GM13976 (cell line): Measurements from ENCODE around the gene LSM3.

Experiments used
- DNase-seq: peaks from one replicate; pipeline ENCODE4 v3.0.0; 2012; ENCODE audit warnings: low spot score
- in situ Hi-C: fragments of 300-500 bp; cut with MboI; formaldehyde crosslinking; loops from one replicate; pipeline ENCODE4 v1.12.0; 2022; ENCODE audit warnings: low sequenced_read_pairs, mixed read lengths, inconsistent platforms; ENCODE audit not compliant: unreplicated experiment
- TF ChIP-seq, protein P1 (sequence below): IDR thresholded peaks from 2 replicates; pipeline ENCODE4 v1.5.1; 2012; ENCODE audit warnings: borderline replicate concordance, mild to moderate bottlenecking; ENCODE audit not compliant: insufficient read depth; ENCODE audit errors: extremely low read depth, missing control alignments, control extremely low read depth

The LSM3 gene

DNA sequence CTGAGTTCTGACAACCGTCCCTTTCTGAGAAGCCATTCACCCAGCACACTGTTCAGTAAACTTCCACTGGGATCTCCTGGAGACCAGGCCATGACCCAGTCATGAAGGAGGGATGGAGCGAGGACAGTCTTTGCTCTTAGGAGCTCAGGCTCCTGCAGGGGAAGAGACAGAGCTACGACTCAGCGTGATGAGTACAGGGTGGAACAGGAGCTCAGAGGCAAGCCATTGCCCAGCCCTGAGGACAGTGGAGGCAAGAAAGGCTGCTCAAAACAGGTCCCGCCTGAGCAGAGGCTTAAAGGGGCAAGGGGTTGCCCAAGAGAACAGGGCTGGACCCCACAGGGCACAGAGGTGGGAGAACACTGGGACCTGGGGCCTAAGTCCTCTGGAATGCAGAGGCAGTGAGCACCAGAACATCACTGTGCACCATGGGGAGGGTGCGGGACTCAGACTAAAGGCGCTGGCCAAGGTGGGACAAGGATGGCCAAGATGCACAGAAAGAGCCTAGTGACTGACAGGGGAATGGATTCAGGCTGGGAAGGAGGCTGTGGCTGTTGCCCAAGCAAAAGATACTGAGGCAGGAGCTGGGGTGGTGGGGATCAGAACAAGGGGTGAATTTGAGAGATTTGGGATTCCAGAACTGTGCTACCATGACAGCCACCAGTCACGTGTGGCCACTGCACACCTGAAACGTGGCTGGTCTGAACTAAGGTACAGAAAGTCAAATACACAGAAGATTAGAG is 28.0 kb upstream of the LSM3 start:
- DNase-seq = no peak
- TF ChIP-seq, protein P1, sequence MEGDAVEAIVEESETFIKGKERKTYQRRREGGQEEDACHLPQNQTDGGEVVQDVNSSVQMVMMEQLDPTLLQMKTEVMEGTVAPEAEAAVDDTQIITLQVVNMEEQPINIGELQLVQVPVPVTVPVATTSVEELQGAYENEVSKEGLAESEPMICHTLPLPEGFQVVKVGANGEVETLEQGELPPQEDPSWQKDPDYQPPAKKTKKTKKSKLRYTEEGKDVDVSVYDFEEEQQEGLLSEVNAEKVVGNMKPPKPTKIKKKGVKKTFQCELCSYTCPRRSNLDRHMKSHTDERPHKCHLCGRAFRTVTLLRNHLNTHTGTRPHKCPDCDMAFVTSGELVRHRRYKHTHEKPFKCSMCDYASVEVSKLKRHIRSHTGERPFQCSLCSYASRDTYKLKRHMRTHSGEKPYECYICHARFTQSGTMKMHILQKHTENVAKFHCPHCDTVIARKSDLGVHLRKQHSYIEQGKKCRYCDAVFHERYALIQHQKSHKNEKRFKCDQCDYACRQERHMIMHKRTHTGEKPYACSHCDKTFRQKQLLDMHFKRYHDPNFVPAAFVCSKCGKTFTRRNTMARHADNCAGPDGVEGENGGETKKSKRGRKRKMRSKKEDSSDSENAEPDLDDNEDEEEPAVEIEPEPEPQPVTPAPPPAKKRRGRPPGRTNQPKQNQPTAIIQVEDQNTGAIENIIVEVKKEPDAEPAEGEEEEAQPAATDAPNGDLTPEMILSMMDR = no peak
- in situ Hi-C loops = no loop called here

DNA sequence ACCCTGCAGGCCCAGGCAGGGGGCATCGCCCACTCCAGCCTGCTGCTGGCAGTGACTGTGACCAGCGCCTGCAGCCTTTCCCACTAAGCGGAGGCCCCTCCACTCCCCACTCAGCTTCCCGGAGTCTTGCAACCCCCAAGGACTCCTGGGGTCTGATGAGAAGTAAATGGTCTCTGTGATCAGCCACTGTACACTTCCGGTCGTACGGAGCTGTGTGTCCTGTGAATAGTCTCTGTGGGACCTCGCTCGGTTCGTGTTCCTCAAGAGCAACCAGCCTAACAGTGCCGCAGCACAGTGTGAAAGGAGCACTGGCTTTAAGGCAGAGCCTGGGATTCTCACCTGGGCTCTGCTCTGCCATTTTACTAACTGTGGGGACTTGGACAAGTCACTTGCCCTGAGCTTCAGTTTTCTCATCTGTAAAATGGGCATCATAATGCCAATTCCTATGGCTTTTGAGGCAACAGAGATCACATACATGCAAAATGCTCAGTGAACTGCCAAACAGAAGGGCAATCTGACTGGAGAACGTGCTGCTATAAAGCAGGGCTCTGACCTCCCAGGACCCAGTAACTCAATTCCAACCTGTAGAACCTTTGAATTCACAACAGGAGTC is 27.0 kb upstream of the LSM3 start:
- TF ChIP-seq, protein P1 = no peak
- in situ Hi-C loops = no loop called here
- DNase-seq = no peak

DNA sequence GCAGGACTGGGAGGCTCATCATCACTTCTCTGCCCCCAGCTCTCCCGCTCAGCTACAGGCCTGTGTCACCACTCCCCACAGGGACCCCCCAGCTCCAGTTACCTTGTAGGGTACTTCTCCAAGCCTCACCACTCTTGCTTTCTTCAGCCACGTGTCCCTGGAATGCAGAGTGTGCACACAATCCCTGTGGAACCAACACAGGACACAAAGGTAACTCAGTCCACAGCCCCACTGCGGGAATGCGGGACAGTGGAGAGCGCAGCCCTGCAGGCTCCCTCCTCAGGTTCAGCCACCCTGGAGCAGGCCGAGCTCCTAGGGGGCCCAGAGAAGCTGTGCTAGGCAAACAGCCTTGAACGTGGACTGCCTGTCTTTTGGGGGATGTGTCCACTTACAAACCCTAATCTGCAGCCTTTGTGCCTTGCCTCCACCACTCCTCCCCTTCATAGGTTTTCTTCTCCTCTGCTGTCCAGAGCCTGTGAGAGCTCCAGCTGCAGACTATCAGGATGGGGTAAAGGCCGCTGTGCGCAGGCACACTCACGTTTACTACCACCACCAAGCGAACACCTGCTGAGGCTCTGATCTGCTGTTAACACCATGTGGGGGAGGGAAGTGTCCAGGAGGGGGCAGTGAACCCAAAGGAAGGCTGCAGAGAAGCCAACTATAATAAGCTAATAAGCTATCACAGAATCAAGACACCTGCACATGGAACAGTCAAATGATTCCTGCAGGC is 26.2 kb upstream of the LSM3 start:
- in situ Hi-C loops = no loop called here
- TF ChIP-seq, protein P1 = no peak

DNA sequence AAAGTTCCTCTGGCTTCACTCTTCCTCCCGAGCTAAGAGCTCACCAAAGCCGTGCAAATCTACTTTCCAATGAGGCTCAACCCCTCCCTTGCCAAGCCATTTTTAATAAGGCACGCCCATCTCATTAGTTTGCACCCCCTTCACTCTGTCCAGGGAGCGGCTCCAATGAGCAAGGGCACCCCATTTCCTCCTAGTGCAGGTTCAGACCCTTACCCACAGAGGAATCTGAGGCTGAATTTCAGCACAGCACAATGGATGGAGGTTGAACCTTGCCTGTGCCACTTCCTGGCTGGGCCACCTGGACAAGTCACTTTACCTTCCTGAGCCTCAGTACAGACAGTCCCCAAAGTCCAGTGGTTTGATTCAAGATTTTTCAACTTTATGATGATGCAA is 25.7 kb upstream of the LSM3 start:
- in situ Hi-C loops = no loop called here
- TF ChIP-seq, protein P1 = no peak
- no peak for DNase-seq

More for the DNA sequence above, 26.2 kb upstream of the LSM3 start:
- DNase-seq = no peak

DNA sequence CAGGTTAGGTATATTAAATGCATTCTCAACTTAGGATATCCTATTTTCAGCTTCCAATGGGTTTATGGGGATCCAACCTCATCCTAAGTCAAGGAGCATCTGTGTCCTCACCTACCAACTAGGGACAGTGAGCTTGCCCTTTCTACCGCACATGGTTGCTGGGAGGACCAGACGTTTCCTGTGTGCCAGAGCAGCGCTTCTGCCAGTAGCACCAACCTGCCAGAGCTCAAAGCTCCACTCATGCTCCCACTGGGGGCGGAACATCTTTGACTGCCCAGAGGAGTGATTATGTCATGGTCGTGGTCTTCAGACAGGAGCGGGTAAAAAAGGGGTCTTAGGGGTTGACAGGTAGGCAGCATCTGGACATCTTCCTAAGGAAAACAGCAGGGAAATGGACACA is 25.0 kb upstream of the LSM3 start:
- in situ Hi-C loops = no loop called here
- TF ChIP-seq, protein P1 = no peak
- DNase-seq = no peak

DNA sequence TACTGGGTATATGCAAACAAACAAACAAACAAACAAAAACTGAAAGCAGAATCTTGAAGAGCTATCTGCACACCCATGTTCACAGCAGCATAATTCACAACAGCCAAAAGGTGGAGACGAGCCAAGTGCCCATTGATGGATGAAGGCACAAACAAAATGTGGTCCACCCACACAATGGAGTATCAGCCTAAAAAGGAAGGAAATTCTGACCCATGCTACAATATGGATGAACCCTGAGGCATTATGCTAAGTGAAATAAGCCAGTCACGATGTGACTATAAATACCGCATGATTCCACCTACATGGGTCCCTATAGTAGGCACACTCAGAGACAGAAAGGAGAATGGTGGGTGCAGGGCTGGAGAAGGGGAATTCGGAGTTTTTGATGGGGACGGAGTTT is 24.3 kb upstream of the LSM3 start:
- TF ChIP-seq, protein P1 = no peak
- in situ Hi-C loops = no loop called here
- no peak for DNase-seq
